Measurements from ENCODE around the gene RDH8.

- TF ChIP-seq USF1 (IDR thresholded peaks at IDR 0.05; ENCODE audit: borderline replicate concordance, extremely low read length, insufficient read depth, low read depth, low read length): no peak
- TF ChIP-seq CTCF (IDR thresholded peaks at IDR 0.05 in 2 of 3, conservative IDR thresholded peaks at IDR 0.05 in 1 of 3; ENCODE audit: control insufficient read depth in 2 of 3, extremely low read depth in 1 of 3, insufficient read depth in 1 of 3, low read depth in 3 of 3, low read length in 3 of 3): no peak
- no peak for TF ChIP-seq KLF5 (IDR thresholded peaks at IDR 0.05; ENCODE audit: partially characterized antibody)
- no peak for TF ChIP-seq ZBTB33 (IDR thresholded peaks at IDR 0.05)
- TF ChIP-seq SUPT20H (IDR thresholded peaks at IDR 0.05; ENCODE audit: borderline replicate concordance, control insufficient read depth, low read depth, low read length): no peak
- no peak for TF ChIP-seq TAF1 (IDR thresholded peaks at IDR 0.05; ENCODE audit: borderline replicate concordance, low read depth, low read length)
- TF ChIP-seq NFYA (IDR thresholded peaks at IDR 0.05; ENCODE audit: borderline replicate concordance, low read depth, low read length): no peak
- no peak for TF ChIP-seq NRF1 (conservative IDR thresholded peaks at IDR 0.05; ENCODE audit: low read depth, low read length)
- TF ChIP-seq RFX5 (IDR thresholded peaks at IDR 0.05; ENCODE audit: low read depth, low read length): no peak
- TF ChIP-seq TBL1XR1 (IDR thresholded peaks at IDR 0.05; ENCODE audit: low read depth, low read length): no peak
- no peak for TF ChIP-seq EGR1 (IDR thresholded peaks at IDR 0.05; ENCODE audit: borderline replicate concordance in 1 of 2, low read depth in 2 of 2, low read length in 2 of 2)
Observed at GRCh38 chr19:9971166-9971897, 42.0 kb upstream of the RDH8 start.

Measured in GM12878 (cell line).